Trophoblast cell (in vitro differentiated cells and primary cell): ENCODE data around the gene LTBP4.

Experiments
- DNase-seq, 2 donors: peaks; one replicate each; pipeline ENCODE4 v3.0.0-alpha.2; 2016
- H2AFZ ChIP-seq: 2 replicates; pipeline ENCODE4 v1.6.1; 2013; ENCODE audit warnings: low read length, moderate library complexity, mild to moderate bottlenecking; ENCODE audit not compliant: insufficient read depth, poor library complexity
- H2AK5ac ChIP-seq: 2 replicates; pipeline ENCODE4 v1.6.1; 2013; ENCODE audit warnings: mild to moderate bottlenecking, low read length
- H2BK120ac ChIP-seq: 2 replicates; pipeline ENCODE4 v1.6.1; 2013; ENCODE audit warnings: low read length, mild to moderate bottlenecking, moderate library complexity; ENCODE audit not compliant: insufficient read depth, poor library complexity
- H2BK12ac ChIP-seq: 2 replicates; pipeline ENCODE4 v1.6.1; 2013; ENCODE audit warnings: mild to moderate bottlenecking, low read length, moderate library complexity
- H2BK5ac ChIP-seq: 2 replicates; pipeline ENCODE4 v1.6.1; 2013; ENCODE audit warnings: low read length, low read depth, moderate library complexity, mild to moderate bottlenecking; ENCODE audit not compliant: poor library complexity
- H3K14ac ChIP-seq: 2 replicates; pipeline ENCODE4 v1.6.1; 2013; ENCODE audit warnings: mild to moderate bottlenecking, low read length
- H3K18ac ChIP-seq: 2 replicates; pipeline ENCODE4 v1.6.1; 2013; ENCODE audit warnings: mild to moderate bottlenecking, low read length
- H3K23ac ChIP-seq: 2 replicates; pipeline ENCODE4 v1.6.1; 2013; ENCODE audit warnings: low read length
- H3K27ac ChIP-seq: 2 replicates; pipeline ENCODE4 v1.5.1; 2013; ENCODE audit warnings: low read depth, mild to moderate bottlenecking, inconsistent platforms, low read length, moderate library complexity
- H3K27me3 ChIP-seq: 2 replicates; pipeline ENCODE4 v1.6.1; 2013; ENCODE audit warnings: inconsistent platforms, mild to moderate bottlenecking, low read length, moderate library complexity; ENCODE audit not compliant: insufficient read depth
- H3K36me3 ChIP-seq, 2 experiments: 1 replicate in 1 of 2; 2 replicates in 1 of 2; pipeline ENCODE4 v1.6.1; 2013; ENCODE audit warnings: low read length in 2 of 2, mild to moderate bottlenecking in 2 of 2, moderate library complexity in 1 of 2; ENCODE audit not compliant: insufficient read depth in 2 of 2, control insufficient read depth in 1 of 2
- H3K4ac ChIP-seq: 2 replicates; pipeline ENCODE4 v1.6.1; 2013; ENCODE audit warnings: low read depth, mild to moderate bottlenecking, low read length, moderate library complexity
- H3K4me1 ChIP-seq, 2 experiments: 1 replicate in 1 of 2; 2 replicates in 1 of 2; pipeline ENCODE4 v1.6.1; 2013; ENCODE audit warnings: low read length in 2 of 2, mild to moderate bottlenecking in 2 of 2, moderate library complexity in 1 of 2; ENCODE audit not compliant: insufficient read depth in 2 of 2, control insufficient read depth in 1 of 2
- H3K4me2 ChIP-seq: 2 replicates; pipeline ENCODE4 v1.6.1; 2013; ENCODE audit warnings: inconsistent platforms, mild to moderate bottlenecking, low read length, moderate library complexity
- H3K4me3 ChIP-seq: 2 replicates; pipeline ENCODE4 v1.5.1; 2013; ENCODE audit warnings: mild to moderate bottlenecking, low read depth, low read length, inconsistent platforms
- H3K79me1 ChIP-seq: one replicate; pipeline ENCODE4 v1.6.1; 2013; ENCODE audit warnings: low read length
- H3K79me2 ChIP-seq: 2 replicates; pipeline ENCODE4 v1.6.1; 2013; ENCODE audit warnings: low read length, mild to moderate bottlenecking; ENCODE audit not compliant: control insufficient read depth, insufficient read depth, poor library complexity
- H3K9ac ChIP-seq: 2 replicates; pipeline ENCODE4 v1.6.1; 2013; ENCODE audit warnings: mild to moderate bottlenecking, low read length
- H3K9me3 ChIP-seq: 2 replicates; pipeline ENCODE4 v1.6.1; 2013; ENCODE audit warnings: low read depth, mild to moderate bottlenecking, control low read depth, inconsistent platforms, low read length; ENCODE audit not compliant: insufficient read depth
- H4K12ac ChIP-seq: 2 replicates; pipeline ENCODE4 v1.6.1; 2013; ENCODE audit warnings: low read depth, mild to moderate bottlenecking, low read length, moderate library complexity
- H4K8ac ChIP-seq: 2 replicates; pipeline ENCODE4 v1.6.1; 2013; ENCODE audit warnings: low read depth, mild to moderate bottlenecking, low read length, moderate library complexity
- H4K91ac ChIP-seq: one replicate; pipeline ENCODE4 v1.6.1; 2013; ENCODE audit warnings: low read depth, mild to moderate bottlenecking, low read length, moderate library complexity
- WGBS: extraction: QIAGEN DNeasy Blood & Tissue Kit; methylation state at CpG from one replicate; pipeline ENCODE4 v1.1.7; 2013; ENCODE audit warnings: missing lambda C conversion rate; ENCODE audit not compliant: insufficient read length, insufficient coverage; ENCODE audit errors: extremely low coverage; 5-methylcytosine and 5-hydroxymethylcytosine counted together

The LTBP4 gene

GRCh38 chr19:40598918-40599307, 2.3 kb upstream of the LTBP4 start:
- peaks cover 42% of the 10 kb centered on the region for H3K27me3 ChIP-seq
- H3K9me3 ChIP-seq: peaks cover 2% of the 10 kb centered on the region
- no peak for DNase-seq
- H3K79me1 ChIP-seq: peaks cover 14% of the 10 kb centered on the region
- no peak overlapping the region for H2AFZ ChIP-seq
- no peak overlapping the region for H2BK12ac ChIP-seq
- no CpG with 5 or more reads among the region's 15 CpGs for WGBS
- H3K4ac ChIP-seq: no peak overlapping the region
- H3K4me2 ChIP-seq: no peak overlapping the region
- H3K4me3 ChIP-seq: no peak overlapping the region
- no peak overlapping the region for H3K18ac ChIP-seq
- H3K23ac ChIP-seq: no peak overlapping the region
- no peaks in the 10 kb centered on the region for H3K79me2 ChIP-seq
- no peaks in the 10 kb centered on the region for H3K36me3 ChIP-seq
- no peak overlapping the region for H3K14ac ChIP-seq
- H3K27ac ChIP-seq: no peak overlapping the region
- H4K91ac ChIP-seq: no peak overlapping the region
- no peak overlapping the region for H4K12ac ChIP-seq
- no peak overlapping the region for H3K9ac ChIP-seq
- H3K4me1 ChIP-seq: peaks cover 19% of the 10 kb centered on the region in 2 experiments
- H2BK5ac ChIP-seq: no peak overlapping the region
- H2BK120ac ChIP-seq: no peak overlapping the region
- no peak overlapping the region for H4K8ac ChIP-seq
- no peak overlapping the region for H2AK5ac ChIP-seq

- Histone ChIP-seq H3K14ac (no peak overlapping the region), H3K18ac (no peak overlapping the region), H2AFZ (no peak overlapping the region), H3K27me3 (peaks cover 42% of the 10 kb centered on the region), H2AK5ac (no peak overlapping the region), H3K27ac (no peak overlapping the region), H2BK5ac (no peak overlapping the region), H3K9me3 (peaks cover 3% of the 10 kb centered on the region), H3K4ac (no peak overlapping the region), H4K12ac (no peak overlapping the region), H3K79me1 (peaks cover 14% of the 10 kb centered on the region), H3K79me2 (no peaks in the 10 kb centered on the region), H3K4me1 (peaks cover 19 to 21% of the 10 kb centered on the region in 2 experiments), H2BK12ac (no peak overlapping the region), H3K23ac (no peak overlapping the region), H3K9ac (no peak overlapping the region), H3K4me2 (no peak overlapping the region), H4K91ac (no peak overlapping the region), H2BK120ac (no peak overlapping the region), H4K8ac (no peak overlapping the region), H3K4me3 (no peak overlapping the region), H3K36me3 (no peaks in the 10 kb centered on the region)
- DNase-seq: no peak
- WGBS: no CpG with 5 or more reads among the region's 9 CpGs
Measured at GRCh38 chr19:40599331-40599901, 1.8 kb upstream of the LTBP4 start.

- Histone ChIP-seq H2BK5ac (no peak overlapping the region), H3K14ac (no peak overlapping the region), H3K4me3 (no peak overlapping the region), H4K8ac (no peak overlapping the region), H3K23ac (no peak overlapping the region), H3K4me1 (peaks cover 25 to 27% of the 10 kb centered on the region in 2 experiments), H2AFZ (no peak overlapping the region), H2AK5ac (no peak overlapping the region), H3K18ac (no peak overlapping the region), H3K27me3 (peaks cover 42% of the 10 kb centered on the region), H3K36me3 (no peaks in the 10 kb centered on the region), H3K9ac (peak overlapping the region; percentile 22), H4K12ac (no peak overlapping the region), H3K9me3 (peaks cover 6% of the 10 kb centered on the region), H3K4me2 (no peak overlapping the region), H3K79me2 (no peaks in the 10 kb centered on the region), H2BK120ac (no peak overlapping the region), H3K4ac (no peak overlapping the region), H4K91ac (no peak overlapping the region), H2BK12ac (peak overlapping the region; percentile 19), H3K27ac (no peak overlapping the region), H3K79me1 (peaks cover 16% of the 10 kb centered on the region)
- WGBS: no CpG with 5 or more reads among the region's 43 CpGs
- no peak for DNase-seq
Measured at GRCh38 chr19:40599902-40600569, 1.1 kb upstream of the LTBP4 start.

- Histone ChIP-seq H3K27ac (no peak overlapping the region), H4K12ac (no peak overlapping the region), H2BK5ac (no peak overlapping the region), H4K91ac (no peak overlapping the region), H4K8ac (no peak overlapping the region), H3K18ac (no peak overlapping the region), H3K79me2 (no peaks in the 10 kb centered on the region), H3K27me3 (peaks cover 42% of the 10 kb centered on the region), H3K14ac (no peak overlapping the region), H3K79me1 (peaks cover 22% of the 10 kb centered on the region), H2BK12ac (no peak overlapping the region), H3K4ac (no peak overlapping the region), H3K4me2 (no peak overlapping the region), H2AK5ac (no peak overlapping the region), H3K9me3 (peaks cover 6% of the 10 kb centered on the region), H3K9ac (peak overlapping the region; percentile 22), H2BK120ac (no peak overlapping the region), H3K4me1 (peaks cover 30 to 32% of the 10 kb centered on the region in 2 experiments), H2AFZ (no peak overlapping the region), H3K36me3 (no peaks in the 10 kb centered on the region), H3K4me3 (no peak overlapping the region), H3K23ac (no peak overlapping the region)
- DNase-seq: no peak
- no CpG with 5 or more reads among the region's 13 CpGs for WGBS
Measured at GRCh38 chr19:40600570-40601133, 517 bp upstream of the LTBP4 start.
